ENCODE measurements around the gene CNTN5. TPM values are rescaled to one million over a fixed set of nuclear protein-coding genes. Genes with fewer than 3 reads are reported as not detected.
A peak's percentile ranks its signal among the peaks of the same experiment; 100 is the strongest.

Gene CNTN5
- total RNA-seq, 1 experiment from 2014 or later: not detected

- POLR2A ChIA-PET: interaction anchor here (1.1 kb wide), 1 partner anchor 15 kb away, joined by 4 read pairs; no protein-coding TSS in a partner anchor
- H3K36me3 Mint-ChIP-seq (ENCODE audit: insufficient read depth, unreplicated experiment): no peaks in the 10 kb centered on the region
- H3K9me3 Mint-ChIP-seq (ENCODE audit: unreplicated experiment): no peaks in the 10 kb centered on the region
Measured at GRCh38 chr11:99887481-99887880, 866.7 kb downstream of the CNTN5 start.

GRCh38 chr11:99893811-99894210 is 873.1 kb downstream of the CNTN5 start:
- intact Hi-C loops (cut with micrococcal nuclease): loop anchor here (10.0 kb wide), 1 partner anchor 511 kb away; no protein-coding TSS in a partner anchor
- POLR2A ChIA-PET: no interaction called here
- H3K36me3 Mint-ChIP-seq (ENCODE audit: insufficient read depth, unreplicated experiment): no peaks in the 10 kb centered on the region
- H3K27ac Mint-ChIP-seq (ENCODE audit: low read depth, unreplicated experiment): no peak overlapping the region
- no peaks in the 10 kb centered on the region for H3K9me3 Mint-ChIP-seq (ENCODE audit: unreplicated experiment)
- no peaks in the 10 kb centered on the region for H3K27me3 Mint-ChIP-seq (ENCODE audit: insufficient read depth, unreplicated experiment)
- CTCF ChIA-PET: no interaction called here
- H3K4me3 Mint-ChIP-seq (ENCODE audit: unreplicated experiment): no peak overlapping the region
- no peaks in the 10 kb centered on the region for H3K4me1 Mint-ChIP-seq (ENCODE audit: insufficient read depth, unreplicated experiment)
- DNase-seq (ENCODE audit: unreplicated experiment): no peak
- BruUV-seq (replicated peaks): no TSS peak
- TF ChIP-seq CTCF (IDR thresholded peaks at IDR 0.05; ENCODE audit: unreplicated experiment): no peak

More at GRCh38 chr11:99887481-99887880, 866.7 kb downstream of the CNTN5 start:
- H3K27me3 Mint-ChIP-seq (ENCODE audit: insufficient read depth, unreplicated experiment): peaks cover 30% of the 10 kb centered on the region
- CTCF ChIA-PET: no interaction called here
- intact Hi-C loops (cut with micrococcal nuclease): no loop called here
- no peak overlapping the region for H3K27ac Mint-ChIP-seq (ENCODE audit: low read depth, unreplicated experiment)
- DNase-seq (ENCODE audit: unreplicated experiment): no peak
- BruUV-seq (replicated peaks): no TSS peak
- no peak for TF ChIP-seq CTCF (IDR thresholded peaks at IDR 0.05; ENCODE audit: unreplicated experiment)
- no peaks in the 10 kb centered on the region for H3K4me1 Mint-ChIP-seq (ENCODE audit: insufficient read depth, unreplicated experiment)
- H3K4me3 Mint-ChIP-seq (ENCODE audit: unreplicated experiment): no peak overlapping the region

GRCh38 chr11:99901175-99901574 is 880.4 kb downstream of the CNTN5 start:
- Mint-ChIP-seq H3K4me3 (ENCODE audit: unreplicated experiment) (no peak overlapping the region), H3K27ac (ENCODE audit: low read depth, unreplicated experiment) (no peak overlapping the region), H3K27me3 (ENCODE audit: insufficient read depth, unreplicated experiment) (no peaks in the 10 kb centered on the region), H3K36me3 (ENCODE audit: insufficient read depth, unreplicated experiment) (peaks cover 12% of the 10 kb centered on the region), H3K4me1 (ENCODE audit: insufficient read depth, unreplicated experiment) (no peaks in the 10 kb centered on the region), H3K9me3 (ENCODE audit: unreplicated experiment) (peaks cover 16% of the 10 kb centered on the region)
- CTCF ChIA-PET: interaction anchor here (0.7 kb wide), 1 partner anchor 19 kb away, joined by 3 read pairs; no protein-coding TSS in a partner anchor
- intact Hi-C loops (cut with micrococcal nuclease): no loop called here
- DNase-seq (ENCODE audit: unreplicated experiment): no peak
- BruUV-seq (replicated peaks): no TSS peak
- no peak for TF ChIP-seq CTCF (IDR thresholded peaks at IDR 0.05; ENCODE audit: unreplicated experiment)
- POLR2A ChIA-PET: no interaction called here

GRCh38 chr11:99911116-99911515 is 890.4 kb downstream of the CNTN5 start:
- Mint-ChIP-seq H3K4me1 (ENCODE audit: insufficient read depth, unreplicated experiment) (no peaks in the 10 kb centered on the region), H3K27ac (ENCODE audit: low read depth, unreplicated experiment) (no peak overlapping the region), H3K9me3 (ENCODE audit: unreplicated experiment) (peaks cover 2% of the 10 kb centered on the region), H3K27me3 (ENCODE audit: insufficient read depth, unreplicated experiment) (no peaks in the 10 kb centered on the region), H3K4me3 (ENCODE audit: unreplicated experiment) (no peak overlapping the region), H3K36me3 (ENCODE audit: insufficient read depth, unreplicated experiment) (no peaks in the 10 kb centered on the region)
- no peak for TF ChIP-seq CTCF (IDR thresholded peaks at IDR 0.05; ENCODE audit: unreplicated experiment)
- CTCF ChIA-PET: interaction anchor here (0.6 to 0.8 kb wide), 2 partner anchors 13 to 29 kb away, joined by 3 to 4 read pairs; no protein-coding TSS in a partner anchor
- intact Hi-C loops (cut with micrococcal nuclease): no loop called here
- peak; percentile 7 for DNase-seq (ENCODE audit: unreplicated experiment)
- POLR2A ChIA-PET: no interaction called here
- no TSS peak for BruUV-seq (replicated peaks)

Measured in MCF 10A (cell line).